HFF-Myc (cell line): ENCODE data around the gene CDH6.

ENCODE experiments used
- DNase-seq: peaks from one replicate; pipeline ENCODE4 v3.0.0-alpha.2; 2011; ENCODE audit warnings: low read depth; ENCODE audit errors: extremely low read depth
- H3K4me3 ChIP-seq: replicated peaks from 2 replicates; pipeline ENCODE4 v1.5.1; 2011; ENCODE audit warnings: low read depth, mild to moderate bottlenecking, control low read depth, low read length
- CTCF ChIP-seq: IDR thresholded peaks from 2 replicates; pipeline ENCODE4 v1.5.1; 2012; ENCODE audit warnings: mild to moderate bottlenecking, low read depth, low read length, control low read depth; ENCODE audit errors: missing control alignments

CDH6 gene

GRCh38 chr5:31335456-31335855, 142.0 kb downstream of the CDH6 start:
- no peak for TF ChIP-seq CTCF
- no peak overlapping the region for H3K4me3 ChIP-seq
- no peak for DNase-seq

- DNase-seq = no peak
- no peak for TF ChIP-seq CTCF
- no peak overlapping the region for H3K4me3 ChIP-seq
These were observed 150.5 kb downstream of the CDH6 start for GRCh38 chr5:31343946-31344345.

- H3K4me3 ChIP-seq = no peak overlapping the region
- no peak for TF ChIP-seq CTCF
- DNase-seq = no peak
These were observed 153.5 kb downstream of the CDH6 start for GRCh38 chr5:31346896-31347551.

- no peak overlapping the region for H3K4me3 ChIP-seq
- TF ChIP-seq CTCF = no peak
- no peak for DNase-seq
These were observed 154.0 kb downstream of the CDH6 start for GRCh38 chr5:31347552-31347905.

- TF ChIP-seq CTCF = no peak
- H3K4me3 ChIP-seq = no peak overlapping the region
- no peak for DNase-seq
These were observed 156.9 kb downstream of the CDH6 start for GRCh38 chr5:31350395-31350794.

- no peak overlapping the region for H3K4me3 ChIP-seq
- TF ChIP-seq CTCF = no peak
- no peak for DNase-seq
These were observed 161.9 kb downstream of the CDH6 start for GRCh38 chr5:31355337-31355736.

GRCh38 chr5:31357038-31357437, 163.6 kb downstream of the CDH6 start:
- no peak overlapping the region for H3K4me3 ChIP-seq
- no peak for TF ChIP-seq CTCF
- DNase-seq = no peak
